GF-D8 (cell line): Measurements from ENCODE around the gene NDUFC2.
"Not testable (repeated sequence)": the region's sequence is repeated elsewhere in the genome, so short reads cannot be mapped to it uniquely, and the experiment has no call there.

Source experiments
- DNase-seq: peaks from one replicate; lab custom pipeline; 2025; lab: John Stamatoyannopoulos, UW

The NDUFC2 gene

GRCh38 chr11:78030429-78031325 is 49.0 kb downstream of the NDUFC2 start:
- DNase-seq = no peak

GRCh38 chr11:78028423-78028822 is 51.2 kb downstream of the NDUFC2 start:
- DNase-seq = not testable (repeated sequence)

GRCh38 chr11:78027759-78028158 is 51.9 kb downstream of the NDUFC2 start:
- no peak for DNase-seq

DNA sequence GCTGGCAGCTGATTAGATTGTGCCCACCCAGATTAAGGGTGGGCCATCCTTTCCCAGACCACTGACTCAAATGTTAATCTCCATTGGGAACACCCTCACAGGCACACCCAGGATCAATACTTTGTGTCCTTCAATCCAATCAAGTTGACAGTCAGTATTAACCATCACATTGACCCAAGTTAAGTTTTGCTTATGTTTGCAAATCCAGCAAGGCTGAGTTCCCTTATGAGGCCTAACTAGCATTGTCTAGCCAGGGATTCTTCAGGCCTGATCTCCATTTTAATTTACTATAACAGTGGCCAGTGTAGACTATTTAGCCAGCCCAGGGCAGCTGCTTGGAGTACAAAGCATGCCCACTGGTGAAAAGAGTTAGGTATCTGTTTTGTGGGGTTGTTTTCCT is 54.3 kb downstream of the NDUFC2 start:
- no peak for DNase-seq

DNA sequence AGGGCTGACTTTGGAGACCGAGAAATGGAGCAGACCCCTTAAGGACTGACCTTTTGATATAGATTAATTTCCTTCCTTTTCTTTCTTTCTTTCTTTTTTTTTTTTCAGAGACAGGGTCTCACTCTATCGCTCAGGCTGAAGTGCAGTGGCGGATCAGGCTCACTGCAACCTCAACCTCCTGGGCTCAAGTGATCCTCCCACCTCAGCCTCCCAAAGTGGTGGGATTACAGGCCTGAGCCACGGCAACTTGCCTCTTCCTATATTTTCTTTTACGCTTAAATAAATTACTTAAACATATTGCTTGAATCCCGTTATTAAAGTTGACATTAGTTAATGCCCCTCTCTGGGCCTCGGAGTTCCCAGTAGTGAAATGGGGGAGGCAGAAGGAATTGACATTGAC is 56.2 kb downstream of the NDUFC2 start:
- DNase-seq = no peak

- DNase-seq = no peak
Observed at GRCh38 chr11:78022397-78023396, 57.0 kb downstream of the NDUFC2 start, which contains the start of gene KCTD14. TSS of gene KCTD14 (minus strand) at chr11:78023276. CDS start at chr11:78023249, 27 bp downstream.

DNA sequence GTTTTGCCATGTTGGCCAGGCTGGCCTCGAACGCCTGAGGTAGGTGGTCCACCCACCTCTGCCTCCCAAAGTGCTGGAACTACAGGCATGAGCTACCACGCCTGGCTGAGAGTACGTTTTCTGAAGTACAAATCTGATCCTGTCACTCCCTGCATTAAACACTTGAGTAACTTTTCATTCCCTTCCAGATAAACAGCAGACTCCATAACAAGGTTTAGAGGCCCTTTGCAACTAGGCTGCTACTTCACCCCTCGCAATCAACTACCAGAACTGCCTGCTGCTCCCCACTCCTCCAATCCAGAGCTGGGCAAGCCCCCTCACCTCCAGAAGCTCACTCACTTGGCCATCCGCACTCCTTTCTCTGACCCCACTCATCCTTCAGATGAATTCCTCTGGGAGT is 58.1 kb downstream of the NDUFC2 start:
- DNase-seq = no peak

GRCh38 chr11:78020246-78020645 is 59.4 kb downstream of the NDUFC2 start:
- DNase-seq = no peak

GRCh38 chr11:78019808-78020207 is 59.9 kb downstream of the NDUFC2 start:
- DNase-seq = no peak
